Measurements from ENCODE around the gene SRRM2. TPM values are rescaled to one million over a fixed set of nuclear protein-coding genes. Genes with fewer than 3 reads are reported as not detected.
A peak's percentile ranks its signal among the peaks of the same experiment; 100 is the strongest.

Gene SRRM2
- total and polyA plus RNA-seq, 9 of the 15 experiments (the other 6 are each of a cell fraction or from before 2014, with no cell fraction given): 26.7 to 563 (median 81.1) TPM

- Histone ChIP-seq H3K27ac (ENCODE audit: extremely low read depth, low read depth, low read length) (no peak overlapping the region), H3K9me3 (replicated peaks; ENCODE audit: control insufficient read depth, insufficient read depth, low read depth, low read length) (no peaks in the 10 kb centered on the region), H3K36me3 (ENCODE audit: control insufficient read depth, insufficient read depth, low read length) (peaks cover 31% of the 10 kb centered on the region), H3K9ac (ENCODE audit: insufficient read depth in 1 of 2, low read depth in 2 of 2, low read length in 2 of 2) (peak overlapping the region; percentile 99 to 100; a peak in 2 of 4 replicates), H4K20me1 (replicated peaks; ENCODE audit: control insufficient read depth, insufficient read depth, low read length) (no peaks in the 10 kb centered on the region; the same call in 1 of the 2 replicates), H3K9me1 (ENCODE audit: control insufficient read depth, insufficient read depth, low read length) (no peaks in the 10 kb centered on the region), H3K79me2 (ENCODE audit: control insufficient read depth, insufficient read depth, low read length) (peaks cover 37% of the 10 kb centered on the region), H3K4me2 (ENCODE audit: insufficient read depth, low read length) (peak overlapping the region; percentile 93; the same call in 1 of the 2 replicates), H3K4me3 (peak overlapping the region; percentile 97; the same call in 1 of the 2 replicates), H2AFZ (ENCODE audit: low read depth, low read length) (no peak overlapping the region), H3K27me3 (ENCODE audit: control insufficient read depth in 2 of 2, insufficient read depth in 2 of 2, low read length in 2 of 2) (no peaks in the 10 kb centered on the region), H3K4me1 (replicated peaks in 1 of 2; ENCODE audit: control insufficient read depth in 2 of 2, insufficient read depth in 2 of 2, low read length in 2 of 2) (peaks cover 10 to 39% of the 10 kb centered on the region in 2 experiments; a peak in 4 of 5 replicates)
- ATAC-seq (no peak), DNase-seq (ENCODE audit: extremely low read depth in 1 of 4, low spot score in 3 of 4) (no peak), FAIRE-seq (no peak)
- BruUV-seq (replicated peaks): no TSS peak
- CTCF ChIA-PET (ENCODE audit: low intra/inter-chr PET ratio): no interaction called here
- in situ Hi-C loops (cut with MboI) (no loop called here), intact Hi-C loops (cut with micrococcal nuclease) (loop anchor here (5.0 kb wide), 1 partner anchor 39 kb away; the partner anchor contains the start of gene PRSS21)
- TF ChIP-seq, protein P1, sequence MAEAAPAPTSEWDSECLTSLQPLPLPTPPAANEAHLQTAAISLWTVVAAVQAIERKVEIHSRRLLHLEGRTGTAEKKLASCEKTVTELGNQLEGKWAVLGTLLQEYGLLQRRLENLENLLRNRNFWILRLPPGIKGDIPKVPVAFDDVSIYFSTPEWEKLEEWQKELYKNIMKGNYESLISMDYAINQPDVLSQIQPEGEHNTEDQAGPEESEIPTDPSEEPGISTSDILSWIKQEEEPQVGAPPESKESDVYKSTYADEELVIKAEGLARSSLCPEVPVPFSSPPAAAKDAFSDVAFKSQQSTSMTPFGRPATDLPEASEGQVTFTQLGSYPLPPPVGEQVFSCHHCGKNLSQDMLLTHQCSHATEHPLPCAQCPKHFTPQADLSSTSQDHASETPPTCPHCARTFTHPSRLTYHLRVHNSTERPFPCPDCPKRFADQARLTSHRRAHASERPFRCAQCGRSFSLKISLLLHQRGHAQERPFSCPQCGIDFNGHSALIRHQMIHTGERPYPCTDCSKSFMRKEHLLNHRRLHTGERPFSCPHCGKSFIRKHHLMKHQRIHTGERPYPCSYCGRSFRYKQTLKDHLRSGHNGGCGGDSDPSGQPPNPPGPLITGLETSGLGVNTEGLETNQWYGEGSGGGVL (CRISPR knock-in tag; IDR thresholded peaks at IDR 0.05): no peak
- TF ChIP-seq, protein P2, sequence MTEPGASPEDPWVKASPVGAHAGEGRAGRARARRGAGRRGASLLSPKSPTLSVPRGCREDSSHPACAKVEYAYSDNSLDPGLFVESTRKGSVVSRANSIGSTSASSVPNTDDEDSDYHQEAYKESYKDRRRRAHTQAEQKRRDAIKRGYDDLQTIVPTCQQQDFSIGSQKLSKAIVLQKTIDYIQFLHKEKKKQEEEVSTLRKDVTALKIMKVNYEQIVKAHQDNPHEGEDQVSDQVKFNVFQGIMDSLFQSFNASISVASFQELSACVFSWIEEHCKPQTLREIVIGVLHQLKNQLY (CRISPR knock-in tag; conservative IDR thresholded peaks at IDR 0.05): no peak
- no peak for TF ChIP-seq ZBED1 (IDR thresholded peaks at IDR 0.05)
- TF ChIP-seq, protein P3, sequence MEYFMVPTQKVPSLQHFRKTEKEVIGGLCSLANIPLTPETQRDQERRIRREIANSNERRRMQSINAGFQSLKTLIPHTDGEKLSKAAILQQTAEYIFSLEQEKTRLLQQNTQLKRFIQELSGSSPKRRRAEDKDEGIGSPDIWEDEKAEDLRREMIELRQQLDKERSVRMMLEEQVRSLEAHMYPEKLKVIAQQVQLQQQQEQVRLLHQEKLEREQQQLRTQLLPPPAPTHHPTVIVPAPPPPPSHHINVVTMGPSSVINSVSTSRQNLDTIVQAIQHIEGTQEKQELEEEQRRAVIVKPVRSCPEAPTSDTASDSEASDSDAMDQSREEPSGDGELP (CRISPR knock-in tag; IDR thresholded peaks at IDR 0.05; ENCODE audit: borderline replicate concordance): 0 out of 2 replicates have a peak, but pooled peaks have one; percentile 2
- no peak for TF ChIP-seq ZKSCAN1 (IDR thresholded peaks at IDR 0.05; ENCODE audit: low read depth, low read length)
- TF ChIP-seq MYC (IDR thresholded peaks at IDR 0.05; ENCODE audit: low read depth, low read length): no peak
- no peak for TF ChIP-seq MYC (CRISPR knock-in tag; IDR thresholded peaks at IDR 0.05; ENCODE audit: borderline replicate concordance, low read depth)
- TF ChIP-seq CBX8 (IDR thresholded peaks at IDR 0.05; ENCODE audit: borderline replicate concordance, extremely low read depth, low read depth, low read length, poor library complexity, severe bottlenecking): no peak
- TF ChIP-seq TAF7 (tag; IDR thresholded peaks at IDR 0.05): no peak
- POLR2A ChIA-PET: interaction anchor here (0.5 to 3.9 kb wide), 12 partner anchors 9 to 762 kb away, joined by 3 to 28 read pairs (median 5); no protein-coding TSS in a partner anchor
- 94% methylated on average over 12 of the region's 12 CpGs for WGBS (ENCODE audit: insufficient coverage, low coverage, missing lambda C conversion rate)
Observed at GRCh38 chr16:2778630-2778958, 26.2 kb downstream of the SRRM2 start.
